RWPE2 (cell line): ENCODE results near the gene SLIT3.

ENCODE experiments used
- ATAC-seq: fragments of 200-7000 bp; cut with Tn5 transposase; 3 replicates; pipeline ENCODE4 v1.9.1; 2021; ENCODE audit warnings: low read depth
- DNase-seq: peaks from one replicate; pipeline ENCODE4 v3.0.0-alpha.2; 2020; ENCODE audit warnings: low spot score
- H3K27ac ChIP-seq: fragments of 450-650 bp; 2 replicates; pipeline ENCODE4 v1.5.1; 2017; ENCODE audit warnings: mild to moderate bottlenecking; ENCODE audit not compliant: poor library complexity, severe bottlenecking
- H3K27me3 ChIP-seq: fragments of 250-450 bp; sonication (Bioruptor Pico); 2 replicates; pipeline ENCODE4 v1.5.1; 2021; ENCODE audit warnings: mild to moderate bottlenecking, moderate library complexity; ENCODE audit not compliant: insufficient read depth, poor library complexity, severe bottlenecking
- H3K36me3 ChIP-seq: fragments of 250-450 bp; sonication (Bioruptor Pico); 2 replicates; pipeline ENCODE4 v1.5.1; 2020; ENCODE audit warnings: low read depth, mild to moderate bottlenecking, moderate library complexity
- H3K4me1 ChIP-seq: fragments of 250-450 bp; sonication (Bioruptor Pico); 2 replicates; pipeline ENCODE4 v1.5.1; 2021; ENCODE audit warnings: mild to moderate bottlenecking, moderate library complexity; ENCODE audit not compliant: insufficient read depth, poor library complexity, severe bottlenecking
- H3K4me3 ChIP-seq: fragments of 250-450 bp; sonication (Bioruptor Pico); 2 replicates; pipeline ENCODE4 v1.5.1; 2021; ENCODE audit warnings: mild to moderate bottlenecking, moderate library complexity; ENCODE audit not compliant: severe bottlenecking
- H3K9me3 ChIP-seq: fragments of 250-450 bp; sonication (Bioruptor Pico); 2 replicates; pipeline ENCODE4 v1.5.1; 2021; ENCODE audit warnings: mild to moderate bottlenecking, moderate library complexity; ENCODE audit not compliant: severe bottlenecking
- CTCF ChIP-seq: fragments of 450-650 bp; IDR thresholded peaks from one replicate; pipeline ENCODE4 v1.5.1; 2017; ENCODE audit warnings: mild to moderate bottlenecking, moderate library complexity; ENCODE audit not compliant: poor library complexity, severe bottlenecking

The SLIT3 gene

GRCh38 chr5:168975331-168975730, 325.6 kb downstream of the SLIT3 start:
- Histone ChIP-seq H3K9me3 (no peaks in the 10 kb centered on the region), H3K36me3 (no peaks in the 10 kb centered on the region), H3K27ac (no peak overlapping the region), H3K4me3 (no peak overlapping the region), H3K27me3 (no peaks in the 10 kb centered on the region), H3K4me1 (peaks cover 10% of the 10 kb centered on the region)
- DNase-seq (no peak), ATAC-seq (no peak)
- TF ChIP-seq CTCF: no peak

DNA sequence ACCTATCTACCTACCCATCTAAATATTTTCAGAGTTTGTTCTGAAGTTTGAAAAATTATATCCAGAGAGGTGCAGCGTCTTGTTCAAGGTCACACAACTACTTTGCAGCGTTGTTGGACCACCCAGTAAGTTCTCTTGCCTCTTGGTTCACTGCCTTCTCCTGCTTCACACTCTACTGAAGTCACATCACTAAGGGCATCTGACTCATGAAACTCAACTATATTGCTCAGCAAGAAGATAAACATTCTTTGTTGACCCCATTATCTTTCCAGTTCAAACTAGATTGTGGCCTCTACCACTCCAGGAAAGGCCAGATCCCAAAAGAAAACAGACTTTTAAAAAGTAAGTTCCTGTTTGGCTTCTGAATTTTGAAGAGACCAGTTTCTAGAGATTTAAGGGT, 326.9 kb downstream of the SLIT3 start:
- Histone ChIP-seq H3K36me3 (no peaks in the 10 kb centered on the region), H3K4me1 (peaks cover 10% of the 10 kb centered on the region), H3K27ac (no peak overlapping the region), H3K9me3 (no peaks in the 10 kb centered on the region), H3K4me3 (no peak overlapping the region), H3K27me3 (no peaks in the 10 kb centered on the region)
- no peak for ATAC-seq
- no peak for TF ChIP-seq CTCF
- DNase-seq: no peak

GRCh38 chr5:168972731-168973130, 328.2 kb downstream of the SLIT3 start:
- Histone ChIP-seq H3K4me3 (no peak overlapping the region), H3K9me3 (no peaks in the 10 kb centered on the region), H3K36me3 (no peaks in the 10 kb centered on the region), H3K4me1 (peaks cover 3% of the 10 kb centered on the region), H3K27ac (no peak overlapping the region), H3K27me3 (no peaks in the 10 kb centered on the region)
- no peak for TF ChIP-seq CTCF
- no peak for ATAC-seq
- no peak for DNase-seq

DNA sequence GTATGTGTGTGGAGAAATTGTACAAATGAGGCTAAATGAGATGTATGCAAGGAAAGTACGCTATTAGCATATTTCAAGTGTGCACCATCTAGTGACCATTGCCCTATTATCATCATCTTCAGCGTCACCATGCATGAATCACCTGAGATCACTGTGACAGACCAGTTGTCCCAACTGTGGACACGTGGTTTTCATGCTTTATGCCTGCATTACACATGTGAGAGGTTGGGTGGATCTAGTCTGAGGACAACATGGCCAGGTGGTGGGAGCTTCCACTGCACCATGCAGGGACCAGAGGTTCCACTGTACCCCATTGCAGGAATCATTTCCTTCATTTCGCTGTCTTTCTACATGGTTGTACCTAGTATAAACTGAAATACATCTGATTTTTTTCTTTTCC, 329.8 kb downstream of the SLIT3 start:
- no peak overlapping the region for H3K27ac ChIP-seq
- no peaks in the 10 kb centered on the region for H3K36me3 ChIP-seq
- no peaks in the 10 kb centered on the region for H3K9me3 ChIP-seq
- no peak overlapping the region for H3K4me3 ChIP-seq
- no peaks in the 10 kb centered on the region for H3K4me1 ChIP-seq
- DNase-seq (no peak), ATAC-seq (no peak)
- no peaks in the 10 kb centered on the region for H3K27me3 ChIP-seq
- TF ChIP-seq CTCF: no peak

DNA sequence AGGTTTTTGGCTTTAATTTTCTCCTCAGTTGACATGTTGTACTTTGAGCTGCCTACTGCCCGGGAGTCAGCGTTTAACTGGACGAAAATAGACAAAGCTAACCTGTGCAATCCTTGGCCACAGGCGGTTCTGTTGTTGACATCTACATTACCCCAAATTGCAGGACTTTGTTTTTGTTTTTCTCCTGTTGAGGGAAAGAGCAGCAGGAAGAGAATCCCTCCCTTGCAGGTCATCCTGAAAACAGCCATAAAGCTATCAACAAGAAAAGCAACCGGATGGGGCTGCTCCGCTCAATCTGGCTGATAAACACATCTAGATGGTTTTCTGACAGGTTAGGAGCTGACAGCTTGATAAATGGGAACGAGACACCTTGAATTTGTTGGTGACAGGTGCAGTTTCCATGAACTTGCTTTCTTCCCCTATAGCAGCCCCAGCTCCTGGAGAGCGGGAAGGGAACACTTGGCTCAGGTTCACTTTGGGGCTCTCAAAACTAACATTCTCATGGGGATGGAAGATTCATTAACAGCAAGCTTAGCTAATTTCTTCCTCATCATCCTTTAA, 331.5 kb downstream of the SLIT3 start:
- no peak for ATAC-seq
- no peaks in the 10 kb centered on the region for H3K27me3 ChIP-seq

More for the DNA sequence above, 331.5 kb downstream of the SLIT3 start:
- Histone ChIP-seq H3K4me3 (no peak overlapping the region), H3K27ac (no peak overlapping the region), H3K36me3 (no peaks in the 10 kb centered on the region), H3K9me3 (no peaks in the 10 kb centered on the region), H3K4me1 (no peaks in the 10 kb centered on the region)
- DNase-seq: no peak
- no peak for TF ChIP-seq CTCF
